ENCODE measurements around the gene GAREM1. TPM values are rescaled to one million over a fixed set of nuclear protein-coding genes. Genes with fewer than 3 reads are reported as not detected.

Gene GAREM1
- total and polyA plus RNA-seq, 2 donors (not counting 3 experiments of a cell fraction or from before 2014, with no cell fraction given): 0.69 to 1.0 TPM

DNA sequence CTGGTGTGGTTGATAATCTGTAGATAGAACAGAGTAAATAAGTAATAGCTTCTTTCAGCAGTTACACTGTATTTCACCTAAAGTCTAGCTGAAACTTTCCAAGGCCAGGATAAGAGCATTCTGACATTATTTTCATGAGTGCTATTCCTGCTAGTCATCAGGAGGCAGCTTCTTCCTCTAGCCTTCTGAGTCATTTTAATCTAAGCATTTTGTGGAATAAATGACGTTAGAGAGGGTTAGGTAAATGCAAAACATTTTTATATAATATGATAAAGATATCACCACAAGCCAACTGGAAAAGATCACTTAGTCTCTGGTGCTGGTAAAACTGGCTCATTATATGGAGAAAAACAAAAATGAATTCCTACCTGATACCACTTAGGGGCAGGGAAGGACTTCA lies 142.3 kb downstream of the GAREM1 start:
- TF ChIP-seq MYC (IDR thresholded peaks at IDR 0.05; ENCODE audit: low read depth, low read length) (no peak), EZH2 (IDR thresholded peaks at IDR 0.05; ENCODE audit: borderline replicate concordance, low read depth, low read length, severe bottlenecking) (no peak), GATA2 (IDR thresholded peaks at IDR 0.05; ENCODE audit: insufficient read depth, insufficient read length, low read depth, low read length) (no peak), FOS (IDR thresholded peaks at IDR 0.05; ENCODE audit: borderline replicate concordance, insufficient read depth, low read length) (no peak), JUN (IDR thresholded peaks at IDR 0.05; ENCODE audit: borderline replicate concordance, insufficient read depth, insufficient read length, low read depth) (no peak), POLR2AphosphoS5 (IDR thresholded peaks at IDR 0.05; ENCODE audit: insufficient read depth, low read depth, low read length) (no peak), POLR2A (IDR thresholded peaks at IDR 0.05; ENCODE audit: low read depth, low read length) (no peak)
- TF ChIP-seq, protein P1, sequence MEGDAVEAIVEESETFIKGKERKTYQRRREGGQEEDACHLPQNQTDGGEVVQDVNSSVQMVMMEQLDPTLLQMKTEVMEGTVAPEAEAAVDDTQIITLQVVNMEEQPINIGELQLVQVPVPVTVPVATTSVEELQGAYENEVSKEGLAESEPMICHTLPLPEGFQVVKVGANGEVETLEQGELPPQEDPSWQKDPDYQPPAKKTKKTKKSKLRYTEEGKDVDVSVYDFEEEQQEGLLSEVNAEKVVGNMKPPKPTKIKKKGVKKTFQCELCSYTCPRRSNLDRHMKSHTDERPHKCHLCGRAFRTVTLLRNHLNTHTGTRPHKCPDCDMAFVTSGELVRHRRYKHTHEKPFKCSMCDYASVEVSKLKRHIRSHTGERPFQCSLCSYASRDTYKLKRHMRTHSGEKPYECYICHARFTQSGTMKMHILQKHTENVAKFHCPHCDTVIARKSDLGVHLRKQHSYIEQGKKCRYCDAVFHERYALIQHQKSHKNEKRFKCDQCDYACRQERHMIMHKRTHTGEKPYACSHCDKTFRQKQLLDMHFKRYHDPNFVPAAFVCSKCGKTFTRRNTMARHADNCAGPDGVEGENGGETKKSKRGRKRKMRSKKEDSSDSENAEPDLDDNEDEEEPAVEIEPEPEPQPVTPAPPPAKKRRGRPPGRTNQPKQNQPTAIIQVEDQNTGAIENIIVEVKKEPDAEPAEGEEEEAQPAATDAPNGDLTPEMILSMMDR (IDR thresholded peaks at IDR 0.05; ENCODE audit: extremely low read depth in 1 of 2, insufficient read depth in 1 of 2, low read depth in 1 of 2, low read length in 2 of 2): no peak
- TF ChIP-seq, protein P2, sequence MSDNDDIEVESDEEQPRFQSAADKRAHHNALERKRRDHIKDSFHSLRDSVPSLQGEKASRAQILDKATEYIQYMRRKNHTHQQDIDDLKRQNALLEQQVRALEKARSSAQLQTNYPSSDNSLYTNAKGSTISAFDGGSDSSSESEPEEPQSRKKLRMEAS (IDR thresholded peaks at IDR 0.05; ENCODE audit: insufficient read depth, insufficient read length): no peak
- BruUV-seq (replicated peaks): no TSS peak
- Histone ChIP-seq H3K9me1 (replicated peaks; ENCODE audit: control insufficient read depth, extremely low read depth, insufficient read depth, low read length) (no peaks in the 10 kb centered on the region), H3K36me3 (ENCODE audit: control insufficient read depth in 2 of 2, extremely low read depth in 1 of 2, insufficient read depth in 2 of 2, low read length in 2 of 2) (no peaks in the 10 kb centered on the region), H3K4me1 (ENCODE audit: control insufficient read depth, extremely low read depth, insufficient read depth, low read length) (no peaks in the 10 kb centered on the region), H3K27me3 (ENCODE audit: control insufficient read depth in 2 of 2, insufficient read depth in 2 of 2, low read length in 2 of 2) (peaks cover 0 to 5% of the 10 kb centered on the region in 2 experiments), H3K9me3 (replicated peaks; ENCODE audit: control insufficient read depth, insufficient read depth, low read length) (no peaks in the 10 kb centered on the region), H2AFZ (ENCODE audit: low read depth, low read length) (no peak overlapping the region), H3K9ac (replicated peaks; ENCODE audit: extremely low read depth, insufficient read depth, low read length) (no peak overlapping the region), H3K4me3 (replicated peaks in 1 of 3; ENCODE audit: insufficient read depth in 1 of 3, low read depth in 1 of 3, low read length in 3 of 3) (no peak overlapping the region), H4K20me1 (replicated peaks; ENCODE audit: control insufficient read depth, extremely low read depth, insufficient read depth, low read length) (no peaks in the 10 kb centered on the region), H3K79me2 (ENCODE audit: control insufficient read depth, insufficient read depth, low read length) (no peaks in the 10 kb centered on the region), H3K4me2 (ENCODE audit: insufficient read depth, low read length) (no peak overlapping the region), H3K27ac (ENCODE audit: insufficient read depth, low read depth, low read length) (no peak overlapping the region)
- no peak for DNase-seq (ENCODE audit: low read depth, low spot score)
- ChIA-PET POLR2A (no interaction called here), CTCF (interaction anchor here (0.9 to 1.5 kb wide), 2 partner anchors 11 to 143 kb away, joined by 3 to 4 read pairs; partner anchors contain the start of gene GAREM1)
- dilution Hi-C loops (cut with MboI; ENCODE audit: extremely low pct_ligation_motif_present, low sequenced_read_pairs): no loop called here
- intact Hi-C loops (cut with micrococcal nuclease): no loop called here
- FAIRE-seq: no peak

Data from endothelial cell of umbilical vein (primary cell).